H1 (cell line): Measurements from ENCODE around the gene KCNQ1. TPM values are rescaled to one million over a fixed set of nuclear protein-coding genes. Genes with fewer than 3 reads are reported as not detected.

ENCODE experiments used
- KDM4A ChIP-seq: IDR thresholded peaks from one replicate; pipeline ENCODE4 v1.7.1; 2012; ENCODE audit warnings: low read depth, mild to moderate bottlenecking, moderate library complexity, low read length, inconsistent platforms; ENCODE audit not compliant: severe bottlenecking
- polyA plus RNA-seq, 7 experiments: library from polyadenylated mRNA; depleted of rRNA in 3 of 7; stranded (reverse) in 5 of 7; unstranded in 2 of 7; fragments of >200 nt in 5 of 7; fragments of 200-250 nt in 2 of 7; gene quantifications; 1 replicate in 5 of 7; 2 replicates in 1 of 7; 4 replicates in 1 of 7; pipeline versions ENCODE4 v1.2.1 to v1.2.3, GENCODE V29; 2011 to 2013; ENCODE audit warnings: missing spikeins in 2 of 7, mixed read lengths in 2 of 7
- total RNA-seq: library from RNA; stranded (reverse); fragmentation: NEBNext Ultra II Directional; extraction: Animal tissue kit (Norgen Biotek cat#: 25700); gene quantifications from 2 replicates; pipeline ENCODE4 v1.2.1, GENCODE V29; 2021

The KCNQ1 gene
- total and polyA plus RNA-seq, 2 of the 8 experiments (the other 6 are each of a cell fraction or from before 2014, with no cell fraction given) = 1.9 to 2.0 TPM

DNA sequence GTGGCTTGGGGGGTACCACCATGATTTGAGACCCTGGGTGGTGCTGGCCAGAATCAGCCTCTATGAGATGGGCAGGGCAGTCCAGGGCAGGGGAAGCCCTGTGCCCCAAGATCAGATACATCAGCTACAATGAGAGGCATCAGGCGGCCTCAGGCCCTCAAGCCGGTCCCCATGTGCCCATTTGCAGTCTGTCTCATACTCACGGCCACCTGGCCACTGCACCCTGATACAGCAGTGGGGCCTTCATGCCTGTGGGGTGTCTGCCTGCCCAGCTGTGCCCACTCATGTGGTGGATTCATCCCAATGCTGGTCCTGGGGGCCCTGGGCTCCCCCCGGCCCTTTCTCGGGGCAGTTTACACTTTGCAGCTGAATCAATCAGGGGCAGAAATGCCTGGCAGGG is 297.4 kb downstream of the KCNQ1 start (continued):
- TF ChIP-seq KDM4A = no peak
- TF ChIP-seq, all 59 proteins: peak for 0
